Fibroblast of lung (primary cell): ENCODE measurements around the gene ECE2. TPM values are rescaled to one million over a fixed set of nuclear protein-coding genes. Genes with fewer than 3 reads are reported as not detected.

Source experiments
- DNase-seq, 2 donors: peaks; one replicate each; pipeline versions ENCODE4 v3.0.0 to v3.0.0-alpha.2; 2010; ENCODE audit warnings: low read depth in 2 of 2
- H2AFZ ChIP-seq: 2 replicates; pipeline ENCODE4 v1.5.1; 2012; ENCODE audit warnings: low read length, control low read depth, inconsistent platforms
- H3K27ac ChIP-seq: 2 replicates; pipeline ENCODE4 v1.5.1; 2011; ENCODE audit warnings: low read length, control low read depth; ENCODE audit not compliant: insufficient read depth
- H3K27me3 ChIP-seq: 2 replicates; pipeline ENCODE4 v1.5.1; 2011; ENCODE audit warnings: mild to moderate bottlenecking, low read length; ENCODE audit not compliant: control insufficient read depth, insufficient read depth
- H3K36me3 ChIP-seq: 2 replicates; pipeline ENCODE4 v1.5.1; 2011; ENCODE audit warnings: low read length; ENCODE audit not compliant: control insufficient read depth, insufficient read depth
- H3K4me1 ChIP-seq: 2 replicates; pipeline ENCODE4 v1.5.1; 2011; ENCODE audit warnings: low read length; ENCODE audit not compliant: control insufficient read depth, insufficient read depth; ENCODE audit errors: extremely low read depth
- H3K4me2 ChIP-seq: 2 replicates; pipeline ENCODE4 v1.5.1; 2011; ENCODE audit warnings: low read length, control low read depth; ENCODE audit not compliant: insufficient read depth; ENCODE audit errors: extremely low read depth
- H3K4me3 ChIP-seq, 4 experiments: fragments of 200-600 bp in 1 of 4; sonication (generic) in 1 of 4; replicated peaks in 1 of 4; 2 replicates each; pipeline ENCODE4 v1.5.1; 2011 to 2016; ENCODE audit warnings: low read length in 4 of 4, low read depth in 3 of 4, mild to moderate bottlenecking in 3 of 4, control low read depth in 2 of 4, inconsistent platforms in 1 of 4, mixed read lengths in 1 of 4; ENCODE audit not compliant: insufficient read depth in 1 of 4; ENCODE audit errors: control extremely low read depth in 1 of 4
- H3K79me2 ChIP-seq: 2 replicates; pipeline ENCODE4 v1.5.1; 2012; ENCODE audit warnings: mild to moderate bottlenecking, low read length, inconsistent platforms; ENCODE audit not compliant: control insufficient read depth, insufficient read depth
- H3K9ac ChIP-seq: 2 replicates; pipeline ENCODE4 v1.5.1; 2011; ENCODE audit warnings: mild to moderate bottlenecking, low read length, control low read depth; ENCODE audit not compliant: insufficient read depth
- H3K9me3 ChIP-seq: 2 replicates; pipeline ENCODE4 v1.5.1; 2012; ENCODE audit warnings: low read depth, low read length; ENCODE audit not compliant: control insufficient read depth, insufficient read depth
- H4K20me1 ChIP-seq: 2 replicates; pipeline ENCODE4 v1.5.1; 2011; ENCODE audit warnings: low read length; ENCODE audit not compliant: control insufficient read depth, insufficient read depth; ENCODE audit errors: extremely low read depth
- EZH2 ChIP-seq: IDR thresholded peaks from 2 replicates; pipeline ENCODE4 v1.5.1; 2012; ENCODE audit warnings: low read length, control low read depth, mild to moderate bottlenecking; ENCODE audit errors: missing control alignments
- polyA minus RNA-seq: library from RNA; depleted of rRNA, polyadenylated mRNA; stranded (reverse); fragments of >200 nt; gene quantifications from 2 replicates; pipeline ENCODE4 v1.2.3, GENCODE V29; 2011; ENCODE audit warnings: low replicate concordance
- polyA plus RNA-seq, 2 donors: library from polyadenylated mRNA; depleted of rRNA in 1 of 2; stranded (reverse) in 1 of 2; unstranded in 1 of 2; fragments of >200 nt; gene quantifications; 2 replicates each; pipeline ENCODE4 v1.2.1, GENCODE V29; 2011 to 2012; ENCODE audit warnings: missing spikeins in 1 of 2
- total RNA-seq: library from RNA; depleted of rRNA; stranded (reverse); fragments of >200 nt; gene quantifications from 2 replicates; pipeline ENCODE4 v1.2.1, GENCODE V29; 2014
- TF ChIP-seq, protein P1 (sequence below), 2 donors: IDR thresholded peaks in 1 of 2; conservative IDR thresholded peaks in 1 of 2; 1 replicate in 1 of 2; 2 replicates in 1 of 2; pipeline ENCODE4 v1.5.1; 2011 to 2012; ENCODE audit warnings: low read length in 2 of 2, control low read depth in 1 of 2, inconsistent platforms in 1 of 2, low read depth in 1 of 2, mild to moderate bottlenecking in 1 of 2

ECE2 gene
- not detected in 2 replicates for total RNA-seq
- not detected in 2 replicates for polyA plus RNA-seq
- polyA plus RNA-seq (2012) = not detected in 2 replicates
- not detected in 2 replicates for polyA minus RNA-seq

DNA sequence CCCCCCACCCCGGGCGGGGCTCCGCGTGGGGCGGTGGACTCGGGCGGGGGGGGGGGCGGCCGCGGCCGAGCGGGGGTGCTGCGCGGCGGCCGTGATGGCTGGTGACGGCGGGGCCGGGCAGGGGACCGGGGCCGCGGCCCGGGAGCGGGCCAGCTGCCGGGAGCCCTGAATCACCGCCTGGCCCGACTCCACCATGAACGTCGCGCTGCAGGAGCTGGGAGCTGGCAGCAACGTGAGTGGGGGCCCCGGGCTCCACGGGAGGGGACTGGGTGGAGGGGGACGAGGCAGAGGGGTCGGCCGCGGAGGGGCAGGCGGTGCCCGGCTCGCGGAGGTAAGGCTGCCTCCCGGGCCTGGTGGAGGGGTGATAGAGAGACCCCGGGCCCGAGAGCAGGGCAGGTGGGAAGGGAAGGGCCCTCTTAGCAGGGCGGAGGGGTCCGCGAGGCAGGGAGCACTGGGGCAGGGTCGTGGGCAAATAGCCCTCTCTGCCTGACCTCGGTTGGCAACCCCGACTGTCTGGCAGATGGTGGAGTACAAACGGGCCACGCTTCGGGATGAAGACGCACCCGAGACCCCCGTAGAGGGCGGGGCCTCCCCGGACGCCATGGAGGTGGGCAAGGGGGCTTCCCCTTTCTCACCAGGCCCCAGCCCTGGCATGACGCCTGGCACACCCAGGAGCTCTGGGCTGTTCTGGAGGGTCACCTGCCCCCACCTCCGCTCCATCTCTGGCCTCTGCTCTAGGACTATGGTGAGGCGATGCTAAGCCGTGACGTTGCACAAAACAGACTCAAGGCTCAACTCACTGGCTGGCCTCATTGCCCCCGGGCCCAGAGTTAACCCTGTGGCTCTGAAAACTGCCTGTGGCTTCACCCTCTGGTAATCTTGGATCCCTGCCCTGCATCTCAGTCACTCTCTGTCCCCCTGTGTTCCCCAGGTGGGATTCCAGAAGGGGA is at the start of gene ECE2:
Gene ECE2, plus strand, starts transcription at position 62 of the 950 bp plus-strand sequence. Its CDS starts 132 bp downstream, at position 194.
- Histone ChIP-seq H3K27me3 (peaks cover 32% of the 10 kb centered on the region), H3K36me3 (no peaks in the 10 kb centered on the region), H2AFZ (no peak within 1 kb of the TSS), H3K4me2 (no peak within 1 kb of the TSS), H4K20me1 (no peaks in the 10 kb centered on the region), H3K4me1 (no peaks in the 10 kb centered on the region), H3K9me3 (no peaks in the 10 kb centered on the region), H3K4me3 (peak within 1 kb of the TSS in 2 of 4 experiments; percentile 24 to 25), H3K79me2 (no peaks in the 10 kb centered on the region), H3K9ac (no peak within 1 kb of the TSS), H3K27ac (no peak within 1 kb of the TSS)
- DNase-seq = no peak
- TF ChIP-seq EZH2 = peak; percentile 67
- TF ChIP-seq, protein P1, sequence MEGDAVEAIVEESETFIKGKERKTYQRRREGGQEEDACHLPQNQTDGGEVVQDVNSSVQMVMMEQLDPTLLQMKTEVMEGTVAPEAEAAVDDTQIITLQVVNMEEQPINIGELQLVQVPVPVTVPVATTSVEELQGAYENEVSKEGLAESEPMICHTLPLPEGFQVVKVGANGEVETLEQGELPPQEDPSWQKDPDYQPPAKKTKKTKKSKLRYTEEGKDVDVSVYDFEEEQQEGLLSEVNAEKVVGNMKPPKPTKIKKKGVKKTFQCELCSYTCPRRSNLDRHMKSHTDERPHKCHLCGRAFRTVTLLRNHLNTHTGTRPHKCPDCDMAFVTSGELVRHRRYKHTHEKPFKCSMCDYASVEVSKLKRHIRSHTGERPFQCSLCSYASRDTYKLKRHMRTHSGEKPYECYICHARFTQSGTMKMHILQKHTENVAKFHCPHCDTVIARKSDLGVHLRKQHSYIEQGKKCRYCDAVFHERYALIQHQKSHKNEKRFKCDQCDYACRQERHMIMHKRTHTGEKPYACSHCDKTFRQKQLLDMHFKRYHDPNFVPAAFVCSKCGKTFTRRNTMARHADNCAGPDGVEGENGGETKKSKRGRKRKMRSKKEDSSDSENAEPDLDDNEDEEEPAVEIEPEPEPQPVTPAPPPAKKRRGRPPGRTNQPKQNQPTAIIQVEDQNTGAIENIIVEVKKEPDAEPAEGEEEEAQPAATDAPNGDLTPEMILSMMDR (conservative IDR thresholded peaks at IDR 0.05 in 1 of 2, IDR thresholded peaks at IDR 0.05 in 1 of 2; ENCODE audit: low read depth in 1 of 2, low read length in 2 of 2) = no peak

GRCh38 chr3:184227481-184227935 is 48.3 kb upstream of the ECE2 start:
- H3K27me3 ChIP-seq = peaks cover 45% of the 10 kb centered on the region
- H3K27ac ChIP-seq = no peak overlapping the region
- no peak for TF ChIP-seq EZH2
- TF ChIP-seq, protein P1 (conservative IDR thresholded peaks at IDR 0.05 in 1 of 2, IDR thresholded peaks at IDR 0.05 in 1 of 2; ENCODE audit: low read depth in 1 of 2, low read length in 2 of 2) = peak; percentile 74 to 90
- peaks cover 3% of the 10 kb centered on the region for H3K4me1 ChIP-seq
- H3K9ac ChIP-seq = no peak overlapping the region
- no peaks in the 10 kb centered on the region for H3K36me3 ChIP-seq
- H3K9me3 ChIP-seq = no peaks in the 10 kb centered on the region
- peak in 1 of 2 donors; percentile 17 for DNase-seq
- no peak overlapping the region for H2AFZ ChIP-seq
- no peaks in the 10 kb centered on the region for H4K20me1 ChIP-seq
- no peak overlapping the region for H3K4me3 ChIP-seq
- H3K4me2 ChIP-seq = no peak overlapping the region
- no peaks in the 10 kb centered on the region for H3K79me2 ChIP-seq

DNA sequence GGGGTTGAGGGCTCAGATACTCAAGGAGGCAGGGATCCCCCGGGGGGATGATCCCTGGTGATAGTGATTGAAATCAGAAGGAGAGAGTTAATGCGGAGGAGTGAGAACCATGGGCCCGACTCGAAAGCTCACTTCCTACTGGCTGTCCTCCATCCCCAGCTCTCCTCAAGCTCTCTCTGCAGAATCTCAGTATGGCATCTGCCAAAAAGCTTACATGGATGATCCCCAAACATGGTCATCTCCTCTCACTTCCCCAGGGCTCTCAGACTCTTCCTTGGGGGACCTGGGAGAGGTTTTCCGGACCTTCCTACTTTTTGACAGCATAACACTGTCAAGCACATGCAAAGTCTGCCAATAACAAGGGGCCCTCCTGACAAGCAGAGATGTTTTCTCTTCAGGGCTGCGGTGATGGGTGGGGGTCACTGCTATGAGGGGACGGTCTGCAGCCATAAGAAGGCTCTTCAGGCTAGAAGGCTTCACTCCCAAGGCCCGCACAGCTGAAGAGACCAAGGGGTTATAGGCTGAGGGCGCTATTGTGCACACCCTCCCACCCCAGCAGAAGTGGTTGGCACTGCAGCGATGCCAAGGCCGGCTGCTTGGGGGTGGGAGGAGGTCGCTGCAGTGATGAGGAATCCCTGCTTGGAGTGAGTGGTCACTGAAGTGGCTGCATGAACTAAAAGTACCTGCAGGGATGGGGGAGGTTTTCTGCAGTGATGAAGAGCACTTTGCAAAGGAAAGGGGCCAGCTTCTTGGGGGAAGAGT is 47.3 kb upstream of the ECE2 start:
- no peaks in the 10 kb centered on the region for H4K20me1 ChIP-seq
- H3K4me3 ChIP-seq = no peak overlapping the region
- peaks cover 3% of the 10 kb centered on the region for H3K4me1 ChIP-seq
- no peak overlapping the region for H3K27ac ChIP-seq
- no peak overlapping the region for H2AFZ ChIP-seq
- H3K27me3 ChIP-seq = peaks cover 49% of the 10 kb centered on the region
- H3K79me2 ChIP-seq = no peaks in the 10 kb centered on the region
- H3K4me2 ChIP-seq = no peak overlapping the region
- no peaks in the 10 kb centered on the region for H3K9me3 ChIP-seq
- TF ChIP-seq EZH2 = peak; percentile 81
- TF ChIP-seq, protein P1 (conservative IDR thresholded peaks at IDR 0.05 in 1 of 2, IDR thresholded peaks at IDR 0.05 in 1 of 2; ENCODE audit: low read depth in 1 of 2, low read length in 2 of 2) = no peak
- no peak for DNase-seq
- H3K9ac ChIP-seq = no peak overlapping the region
- no peaks in the 10 kb centered on the region for H3K36me3 ChIP-seq
